ENCODE measurements around the gene FIBP. TPM values are rescaled to one million over a fixed set of nuclear protein-coding genes. Genes with fewer than 3 reads are reported as not detected.

Gene FIBP
- total RNA-seq, 1 donor: 129 TPM

GRCh38 chr11:65931773-65932557, 43.7 kb upstream of the FIBP start:
- TF ChIP-seq, protein P1, sequence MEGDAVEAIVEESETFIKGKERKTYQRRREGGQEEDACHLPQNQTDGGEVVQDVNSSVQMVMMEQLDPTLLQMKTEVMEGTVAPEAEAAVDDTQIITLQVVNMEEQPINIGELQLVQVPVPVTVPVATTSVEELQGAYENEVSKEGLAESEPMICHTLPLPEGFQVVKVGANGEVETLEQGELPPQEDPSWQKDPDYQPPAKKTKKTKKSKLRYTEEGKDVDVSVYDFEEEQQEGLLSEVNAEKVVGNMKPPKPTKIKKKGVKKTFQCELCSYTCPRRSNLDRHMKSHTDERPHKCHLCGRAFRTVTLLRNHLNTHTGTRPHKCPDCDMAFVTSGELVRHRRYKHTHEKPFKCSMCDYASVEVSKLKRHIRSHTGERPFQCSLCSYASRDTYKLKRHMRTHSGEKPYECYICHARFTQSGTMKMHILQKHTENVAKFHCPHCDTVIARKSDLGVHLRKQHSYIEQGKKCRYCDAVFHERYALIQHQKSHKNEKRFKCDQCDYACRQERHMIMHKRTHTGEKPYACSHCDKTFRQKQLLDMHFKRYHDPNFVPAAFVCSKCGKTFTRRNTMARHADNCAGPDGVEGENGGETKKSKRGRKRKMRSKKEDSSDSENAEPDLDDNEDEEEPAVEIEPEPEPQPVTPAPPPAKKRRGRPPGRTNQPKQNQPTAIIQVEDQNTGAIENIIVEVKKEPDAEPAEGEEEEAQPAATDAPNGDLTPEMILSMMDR (IDR thresholded peaks at IDR 0.05; ENCODE audit: extremely low read depth, low read depth, low read length): peak; percentile 28
- Histone ChIP-seq H2AFZ (ENCODE audit: low read length) (peak overlapping the region; percentile 67), H3K4me2 (ENCODE audit: insufficient read depth, low read length) (peak overlapping the region; percentile 30)

DNA sequence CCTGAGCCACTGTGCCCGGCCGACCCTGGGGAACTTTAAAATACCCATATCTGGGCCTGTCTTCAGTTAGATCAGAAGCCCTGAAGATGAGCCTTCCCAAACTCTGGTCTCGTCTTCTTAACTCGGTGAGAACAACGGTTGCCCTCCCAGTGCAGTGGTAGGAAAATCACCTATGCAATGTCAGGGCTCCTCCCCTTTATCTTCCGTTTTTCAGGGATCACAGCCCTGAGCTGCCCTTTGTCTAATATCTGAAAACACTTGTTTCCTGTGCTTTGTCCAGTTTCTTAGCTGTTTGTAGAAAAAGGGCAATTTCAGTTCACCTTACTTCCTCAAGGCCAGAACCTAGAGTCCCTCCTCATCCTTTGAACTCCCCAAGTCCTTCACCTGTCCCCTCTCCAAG, 40.4 kb upstream of the FIBP start:
- Histone ChIP-seq H3K4me3 (ENCODE audit: insufficient read depth, low read length) (no peak overlapping the region), H3K4me1 (ENCODE audit: insufficient read depth, low read length) (peaks cover 18% of the 10 kb centered on the region), H3K9me3 (ENCODE audit: low read depth, low read length) (no peaks in the 10 kb centered on the region), H4K20me1 (ENCODE audit: insufficient read depth, low read length) (no peaks in the 10 kb centered on the region), H3K27ac (ENCODE audit: low read depth, low read length) (peak overlapping the region; percentile 60), H2AFZ (ENCODE audit: low read length) (no peak overlapping the region), H3K4me2 (ENCODE audit: insufficient read depth, low read length) (no peak overlapping the region), H3K79me2 (ENCODE audit: insufficient read depth, low read length) (peaks cover 6% of the 10 kb centered on the region), H3K36me3 (ENCODE audit: insufficient read depth, low read length) (peaks cover 12% of the 10 kb centered on the region), H3K27me3 (ENCODE audit: insufficient read depth, low read length) (no peaks in the 10 kb centered on the region)
- peak; percentile 51 for DNase-seq (ENCODE audit: insufficient read length, low spot score, missing footprints)
- TF ChIP-seq, protein P1 (IDR thresholded peaks at IDR 0.05; ENCODE audit: extremely low read depth, low read depth, low read length): no peak

More at GRCh38 chr11:65931773-65932557, 43.7 kb upstream of the FIBP start:
- no peak overlapping the region for H3K27ac ChIP-seq (ENCODE audit: low read depth, low read length)
- H3K4me3 ChIP-seq (ENCODE audit: insufficient read depth, low read length): no peak overlapping the region
- no peaks in the 10 kb centered on the region for H3K36me3 ChIP-seq (ENCODE audit: insufficient read depth, low read length)
- peak; percentile 59 for DNase-seq (ENCODE audit: insufficient read length, low spot score, missing footprints)
- no peaks in the 10 kb centered on the region for H3K9me3 ChIP-seq (ENCODE audit: low read depth, low read length)
- no peaks in the 10 kb centered on the region for H3K27me3 ChIP-seq (ENCODE audit: insufficient read depth, low read length)
- H3K4me1 ChIP-seq (ENCODE audit: insufficient read depth, low read length): peaks cover 21% of the 10 kb centered on the region
- H4K20me1 ChIP-seq (ENCODE audit: insufficient read depth, low read length): no peaks in the 10 kb centered on the region
- H3K79me2 ChIP-seq (ENCODE audit: insufficient read depth, low read length): no peaks in the 10 kb centered on the region

GRCh38 chr11:65927904-65928397, 39.7 kb upstream of the FIBP start:
- H3K27me3 ChIP-seq (ENCODE audit: insufficient read depth, low read length): no peaks in the 10 kb centered on the region
- peak overlapping the region; percentile 69 for H2AFZ ChIP-seq (ENCODE audit: low read length)
- TF ChIP-seq, protein P1 (IDR thresholded peaks at IDR 0.05; ENCODE audit: extremely low read depth, low read depth, low read length): no peak
- H4K20me1 ChIP-seq (ENCODE audit: insufficient read depth, low read length): no peaks in the 10 kb centered on the region
- H3K79me2 ChIP-seq (ENCODE audit: insufficient read depth, low read length): peaks cover 8% of the 10 kb centered on the region
- peak overlapping the region; percentile 83 for H3K4me2 ChIP-seq (ENCODE audit: insufficient read depth, low read length)
- H3K9me3 ChIP-seq (ENCODE audit: low read depth, low read length): no peaks in the 10 kb centered on the region
- H3K4me3 ChIP-seq (ENCODE audit: insufficient read depth, low read length): peak overlapping the region; percentile 58
- H3K36me3 ChIP-seq (ENCODE audit: insufficient read depth, low read length): peaks cover 18% of the 10 kb centered on the region
- peak overlapping the region; percentile 60 for H3K27ac ChIP-seq (ENCODE audit: low read depth, low read length)
- DNase-seq (ENCODE audit: insufficient read length, low spot score, missing footprints): peak; percentile 87
- peaks cover 18% of the 10 kb centered on the region for H3K4me1 ChIP-seq (ENCODE audit: insufficient read depth, low read length)

- H3K79me2 ChIP-seq (ENCODE audit: insufficient read depth, low read length): peaks cover 31% of the 10 kb centered on the region
- no peaks in the 10 kb centered on the region for H3K9me3 ChIP-seq (ENCODE audit: low read depth, low read length)
- H3K27me3 ChIP-seq (ENCODE audit: insufficient read depth, low read length): no peaks in the 10 kb centered on the region
- peak overlapping the region; percentile 22 for H3K27ac ChIP-seq (ENCODE audit: low read depth, low read length)
- H4K20me1 ChIP-seq (ENCODE audit: insufficient read depth, low read length): peaks cover 6% of the 10 kb centered on the region
- H3K4me3 ChIP-seq (ENCODE audit: insufficient read depth, low read length): no peak overlapping the region
- H2AFZ ChIP-seq (ENCODE audit: low read length): no peak overlapping the region
- DNase-seq (ENCODE audit: insufficient read length, low spot score, missing footprints): no peak
- peaks cover 16% of the 10 kb centered on the region for H3K4me1 ChIP-seq (ENCODE audit: insufficient read depth, low read length)
- H3K4me2 ChIP-seq (ENCODE audit: insufficient read depth, low read length): no peak overlapping the region
- TF ChIP-seq, protein P1 (IDR thresholded peaks at IDR 0.05; ENCODE audit: extremely low read depth, low read depth, low read length): no peak
- peaks cover 38% of the 10 kb centered on the region for H3K36me3 ChIP-seq (ENCODE audit: insufficient read depth, low read length)
Measured at GRCh38 chr11:65925397-65925796, 37.1 kb upstream of the FIBP start.
